Measurements from ENCODE around the gene PCYOX1L.

The PCYOX1L gene

GRCh38 chr5:149367249-149367971 lies 9.6 kb downstream of the PCYOX1L start:
- DNase-seq = peak; percentile 86
- Histone ChIP-seq H3K4me1 (no peaks in the 10 kb centered on the region; the same call in 1 of the 2 replicates), H3K9me3 (no peaks in the 10 kb centered on the region)

GRCh38 chr5:149367972-149368645 lies 10.3 kb downstream of the PCYOX1L start:
- no peaks in the 10 kb centered on the region for H3K27me3 ChIP-seq
- H3K4me1 ChIP-seq = no peaks in the 10 kb centered on the region; the same call in 1 of the 2 replicates
- no peaks in the 10 kb centered on the region for H3K36me3 ChIP-seq
- DNase-seq = no peak
- no peak overlapping the region for H3K4me3 ChIP-seq (ENCODE audit: low read depth, low read length)
- no peak for TF ChIP-seq CTCF (IDR thresholded peaks at IDR 0.05; ENCODE audit: low read depth, low read length)
- no peaks in the 10 kb centered on the region for H3K9me3 ChIP-seq

More at GRCh38 chr5:149367249-149367971, 9.6 kb downstream of the PCYOX1L start:
- Histone ChIP-seq H3K36me3 (no peaks in the 10 kb centered on the region), H3K4me3 (ENCODE audit: low read depth, low read length) (no peak overlapping the region), H3K27me3 (no peaks in the 10 kb centered on the region)
- TF ChIP-seq CTCF (IDR thresholded peaks at IDR 0.05; ENCODE audit: low read depth, low read length) = peak; percentile 97

DNA sequence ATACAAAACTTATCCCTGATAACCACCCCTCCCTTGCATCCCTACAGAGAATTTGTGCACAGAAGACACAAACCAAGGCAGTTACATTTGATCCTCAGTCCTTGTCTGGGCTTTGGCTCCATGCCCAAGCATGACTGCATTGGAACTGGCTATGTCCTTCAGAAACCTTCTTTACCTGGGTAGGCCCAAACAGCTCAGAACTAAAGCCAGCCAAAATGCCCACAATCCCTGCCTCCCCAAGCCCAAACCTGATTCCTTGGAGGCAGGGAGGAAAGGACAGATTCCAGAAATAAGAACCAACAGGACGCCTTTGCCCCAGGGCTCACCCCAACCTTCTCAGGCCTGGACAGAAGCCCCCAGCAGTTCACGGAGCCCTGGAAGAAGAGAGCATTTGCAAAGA lies 13.0 kb downstream of the PCYOX1L start:
- TF ChIP-seq CTCF (IDR thresholded peaks at IDR 0.05; ENCODE audit: low read depth, low read length) = no peak
- no peak for DNase-seq
- no peak overlapping the region for H3K4me3 ChIP-seq (ENCODE audit: low read depth, low read length)
- H3K36me3 ChIP-seq = no peaks in the 10 kb centered on the region
- no peaks in the 10 kb centered on the region for H3K27me3 ChIP-seq
- H3K4me1 ChIP-seq = no peaks in the 10 kb centered on the region; the same call in 1 of the 2 replicates
- no peaks in the 10 kb centered on the region for H3K9me3 ChIP-seq

DNA sequence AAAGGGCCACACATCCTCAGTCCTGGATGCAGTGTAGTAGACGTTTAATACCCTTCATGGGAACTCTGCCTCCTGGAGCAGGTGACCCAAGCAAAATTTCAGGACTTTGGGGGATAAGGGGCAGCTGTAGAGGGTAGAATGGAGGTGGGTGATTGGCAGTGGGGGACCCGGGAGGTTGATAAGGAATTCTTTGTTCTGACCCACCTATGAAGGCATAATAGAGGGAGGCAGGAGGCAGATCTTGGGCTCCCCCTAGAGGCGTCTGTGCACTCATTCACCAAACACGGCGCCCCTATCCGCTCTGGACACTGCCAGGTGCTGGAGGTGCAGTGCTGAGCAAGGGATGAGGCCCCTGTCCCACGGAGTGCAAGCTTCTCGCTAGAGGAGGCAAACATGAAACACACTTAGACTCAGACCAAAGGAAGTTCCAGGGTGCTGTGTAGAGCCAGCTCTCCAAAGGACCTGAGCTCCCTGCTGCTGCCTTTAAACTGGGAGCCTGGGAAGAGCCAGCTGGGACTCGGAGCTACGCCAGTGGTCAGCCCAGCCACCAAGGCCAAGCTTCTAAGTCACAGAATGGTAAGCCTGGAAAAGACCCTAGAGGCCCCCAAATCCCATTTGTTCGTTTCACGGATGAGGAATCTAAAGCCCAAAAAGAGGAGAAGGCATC lies 13.6 kb downstream of the PCYOX1L start:
- no peaks in the 10 kb centered on the region for H3K9me3 ChIP-seq
- H3K27me3 ChIP-seq = no peaks in the 10 kb centered on the region
- peak; percentile 78 for DNase-seq
- no peak overlapping the region for H3K4me3 ChIP-seq (ENCODE audit: low read depth, low read length)
- no peaks in the 10 kb centered on the region for H3K36me3 ChIP-seq
- no peaks in the 10 kb centered on the region; the same call in 1 of the 2 replicates for H3K4me1 ChIP-seq
- peak; percentile 91 for TF ChIP-seq CTCF (IDR thresholded peaks at IDR 0.05; ENCODE audit: low read depth, low read length)

DNA sequence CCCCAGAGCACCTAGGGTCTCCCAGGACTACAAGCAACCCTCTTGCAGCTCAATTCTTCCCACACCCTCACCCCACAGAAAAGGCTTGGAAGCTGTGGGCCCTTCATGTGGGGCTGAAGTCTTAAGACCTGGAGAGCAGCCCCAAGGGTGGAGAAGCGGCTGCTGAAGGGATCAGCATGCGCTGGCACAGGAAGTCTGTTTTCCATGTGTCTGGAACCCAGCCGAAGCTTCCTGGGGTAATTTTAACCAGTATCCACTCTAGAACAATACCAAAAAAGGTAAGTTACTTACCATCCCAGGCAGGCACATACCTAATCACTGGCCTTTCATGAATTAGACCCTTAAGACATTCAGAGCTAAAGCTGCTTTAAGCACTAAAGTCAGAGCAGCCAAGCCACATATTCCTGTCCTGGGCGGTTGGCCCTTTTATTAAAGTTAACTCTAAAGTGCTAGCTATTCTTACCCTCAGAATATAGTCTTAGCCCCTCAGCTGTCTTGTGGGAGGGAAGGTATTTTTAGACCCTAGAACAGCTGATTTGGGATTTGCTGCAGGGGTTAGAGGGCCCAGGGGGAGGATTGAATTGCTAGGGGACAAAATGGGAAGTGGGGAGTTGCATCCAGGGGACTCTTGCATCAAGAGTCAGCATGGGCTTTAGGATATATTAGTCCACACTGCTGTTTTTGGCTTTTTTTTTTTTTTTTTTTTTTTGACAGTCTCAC lies 14.4 kb downstream of the PCYOX1L start:
- H3K36me3 ChIP-seq = no peaks in the 10 kb centered on the region
- no peak overlapping the region for H3K4me3 ChIP-seq (ENCODE audit: low read depth, low read length)
- DNase-seq = no peak
- H3K27me3 ChIP-seq = no peaks in the 10 kb centered on the region
- H3K4me1 ChIP-seq = no peaks in the 10 kb centered on the region; the same call in 1 of the 2 replicates
- no peak for TF ChIP-seq CTCF (IDR thresholded peaks at IDR 0.05; ENCODE audit: low read depth, low read length)
- no peaks in the 10 kb centered on the region for H3K9me3 ChIP-seq

All from BE2C (cell line).